ENCODE results near the gene TMPRSS2.

GRCh38 chr21:41433566-41433965, 74.4 kb downstream of the TMPRSS2 start:
- TF ChIP-seq CTCF (IDR thresholded peaks at IDR 0.05; ENCODE audit: extremely low read depth in 1 of 2, insufficient read depth in 1 of 2, low read depth in 1 of 2, low read length in 2 of 2) = no peak
- TF ChIP-seq JUN (IDR thresholded peaks at IDR 0.05; ENCODE audit: borderline replicate concordance, insufficient read depth, insufficient read length, low read depth) = no peak
- TF ChIP-seq POLR2A (IDR thresholded peaks at IDR 0.05; ENCODE audit: low read depth, low read length) = no peak

Data from endothelial cell of umbilical vein (primary cell).